Type B pancreatic cell (in vitro differentiated cells): ENCODE results near the gene JAM2. TPM values are rescaled to one million over a fixed set of nuclear protein-coding genes. Genes with fewer than 3 reads are reported as not detected.

Experiments
- DNase-seq: peaks from one replicate; pipeline ENCODE4 v3.0.0; 2021; ENCODE audit warnings: mixed read lengths; ENCODE audit not compliant: unreplicated experiment; ENCODE audit errors: extremely low spot score
- H3K27ac Mint-ChIP-seq: 2 replicates; pipeline ENCODE4 v1.8.0; 2021; ENCODE audit warnings: mild to moderate bottlenecking, mixed read lengths
- H3K27me3 Mint-ChIP-seq: 2 replicates; pipeline ENCODE4 v1.8.0; 2021; ENCODE audit warnings: mixed read lengths
- H3K36me3 Mint-ChIP-seq: 2 replicates; pipeline ENCODE4 v1.8.0; 2021; ENCODE audit warnings: mixed read lengths
- H3K4me1 Mint-ChIP-seq: one replicate; pipeline ENCODE4 v1.8.0; 2021; ENCODE audit warnings: mixed read lengths; ENCODE audit not compliant: unreplicated experiment
- H3K4me3 Mint-ChIP-seq: 2 replicates; pipeline ENCODE4 v1.8.0; 2021; ENCODE audit warnings: mild to moderate bottlenecking, mixed read lengths
- H3K9me3 Mint-ChIP-seq: 2 replicates; pipeline ENCODE4 v1.8.0; 2021; ENCODE audit warnings: mixed read lengths
- CTCF ChIP-seq: fragments of 200-600 bp; sonication (generic); conservative IDR thresholded peaks from 2 replicates; pipeline ENCODE4 v1.5.0; 2021; ENCODE audit warnings: antibody characterized with exemption, mild to moderate bottlenecking
- total RNA-seq: library from RNA; stranded (reverse); gene quantifications from 2 replicates; pipeline ENCODE4 v1.2.1, GENCODE V29; 2021; ENCODE audit warnings: low replicate concordance

Gene JAM2
- total RNA-seq, 1 donor from 2014 or later = 10.0 TPM

DNA sequence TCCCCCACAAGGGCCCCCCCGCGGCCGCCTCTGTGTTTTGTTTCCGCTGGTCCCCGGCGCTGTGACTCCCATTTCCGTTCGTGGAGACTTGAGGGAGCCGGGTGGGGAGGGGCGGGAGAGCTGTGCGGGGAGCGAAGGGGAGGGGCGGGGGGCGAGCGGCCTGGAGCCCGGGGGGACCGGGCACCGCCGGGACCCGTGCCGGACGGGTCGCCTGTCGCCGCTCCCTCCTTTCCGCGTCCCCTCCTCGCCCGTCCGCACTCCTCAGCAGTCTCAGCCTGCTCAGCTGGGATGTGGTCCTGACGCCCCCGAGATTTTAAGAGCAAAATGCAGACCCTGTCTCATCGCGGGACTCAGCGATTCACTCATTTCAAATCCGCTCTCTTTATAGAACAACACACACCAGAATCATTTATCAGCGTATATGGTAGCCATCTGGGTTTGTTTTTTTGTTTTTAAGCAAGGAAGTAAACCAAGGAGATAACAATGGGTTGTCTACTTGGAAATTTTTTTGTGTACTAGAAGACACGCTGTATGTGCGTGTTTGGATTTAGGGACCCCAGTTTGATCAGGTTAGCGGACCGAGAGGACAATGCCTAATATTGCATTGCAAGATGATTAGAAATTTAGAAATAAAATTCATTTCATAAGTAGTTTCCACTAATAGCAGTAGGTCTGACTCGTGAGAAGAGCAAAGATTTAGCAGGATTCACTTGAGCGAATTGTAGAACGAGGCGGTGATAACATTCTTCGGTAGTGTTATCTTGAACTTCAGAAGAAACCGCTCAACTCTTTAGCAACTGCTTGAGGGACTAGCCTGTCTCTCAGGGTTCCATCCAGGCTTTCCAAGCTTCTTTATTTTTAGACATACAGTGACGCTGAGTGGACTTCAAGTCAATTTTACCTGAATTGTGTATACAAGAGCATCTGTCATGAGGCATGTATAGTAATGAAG, 96.9 kb downstream of the JAM2 start:
- no peak for TF ChIP-seq CTCF
- H3K36me3 Mint-ChIP-seq = peaks cover 11% of the 10 kb centered on the region
- no peaks in the 10 kb centered on the region for H3K9me3 Mint-ChIP-seq
- no peak for DNase-seq
- peak overlapping the region; percentile 100 for H3K4me3 Mint-ChIP-seq
- peak overlapping the region; percentile 95 for H3K27ac Mint-ChIP-seq
- peaks cover 27% of the 10 kb centered on the region for H3K4me1 Mint-ChIP-seq
- peaks cover 3% of the 10 kb centered on the region for H3K27me3 Mint-ChIP-seq

GRCh38 chr21:25737421-25737820, 98.4 kb downstream of the JAM2 start:
- peak overlapping the region; percentile 95 for H3K27ac Mint-ChIP-seq
- H3K27me3 Mint-ChIP-seq = peaks cover 3% of the 10 kb centered on the region
- DNase-seq = no peak
- TF ChIP-seq CTCF = no peak
- H3K9me3 Mint-ChIP-seq = no peaks in the 10 kb centered on the region
- peaks cover 17% of the 10 kb centered on the region for H3K36me3 Mint-ChIP-seq
- H3K4me1 Mint-ChIP-seq = peaks cover 27% of the 10 kb centered on the region
- peak overlapping the region; percentile 94 for H3K4me3 Mint-ChIP-seq

DNA sequence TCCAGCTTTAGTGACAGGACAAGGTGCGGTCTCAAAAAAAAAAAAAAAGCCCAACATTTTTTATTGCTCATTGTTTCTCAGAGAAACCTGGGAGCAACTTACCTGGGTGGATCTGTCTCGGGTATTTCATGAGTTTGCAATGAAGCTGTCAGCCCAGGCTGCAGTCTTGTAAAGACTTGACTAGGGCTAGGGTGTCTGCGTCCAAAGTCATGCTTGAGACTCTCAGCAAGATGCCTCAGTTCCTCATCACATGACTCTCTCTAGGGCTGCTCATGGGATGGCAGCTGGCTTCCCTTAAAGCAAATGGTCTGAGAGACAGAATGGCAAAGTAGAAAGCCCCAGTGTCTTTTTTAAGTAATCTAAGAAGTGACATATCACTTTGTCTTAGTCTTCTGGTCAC, 103.8 kb downstream of the JAM2 start:
- no peaks in the 10 kb centered on the region for H3K27me3 Mint-ChIP-seq
- peak overlapping the region; percentile 52 for H3K27ac Mint-ChIP-seq
- no peaks in the 10 kb centered on the region for H3K9me3 Mint-ChIP-seq
- H3K4me3 Mint-ChIP-seq = no peak overlapping the region
- no peak for DNase-seq
- no peak for TF ChIP-seq CTCF
- peaks cover 11% of the 10 kb centered on the region for H3K36me3 Mint-ChIP-seq
- H3K4me1 Mint-ChIP-seq = peaks cover 5% of the 10 kb centered on the region

DNA sequence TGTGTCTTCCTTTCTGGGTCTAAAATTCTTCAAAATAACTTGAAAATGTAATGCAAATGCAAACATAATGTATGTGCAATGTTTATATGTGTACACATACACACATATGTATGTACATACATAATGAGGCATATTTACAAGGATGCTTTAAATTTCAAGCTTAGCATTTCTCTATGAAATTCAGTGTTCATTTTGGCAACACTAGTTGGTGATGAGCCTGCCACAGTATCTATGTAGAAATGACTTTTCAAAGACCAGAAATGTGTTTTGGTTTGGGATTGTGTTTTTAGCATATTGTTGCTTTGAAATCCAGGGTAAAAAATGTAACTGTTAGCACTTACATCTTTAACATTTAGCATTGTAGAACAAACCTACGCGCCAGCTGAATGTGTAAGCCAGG, 105.8 kb downstream of the JAM2 start:
- H3K9me3 Mint-ChIP-seq = no peaks in the 10 kb centered on the region
- no peak overlapping the region for H3K4me3 Mint-ChIP-seq
- no peak overlapping the region for H3K27ac Mint-ChIP-seq
- no peaks in the 10 kb centered on the region for H3K27me3 Mint-ChIP-seq
- H3K4me1 Mint-ChIP-seq = no peaks in the 10 kb centered on the region
- TF ChIP-seq CTCF = no peak
- no peak for DNase-seq
- peaks cover 14% of the 10 kb centered on the region for H3K36me3 Mint-ChIP-seq

DNA sequence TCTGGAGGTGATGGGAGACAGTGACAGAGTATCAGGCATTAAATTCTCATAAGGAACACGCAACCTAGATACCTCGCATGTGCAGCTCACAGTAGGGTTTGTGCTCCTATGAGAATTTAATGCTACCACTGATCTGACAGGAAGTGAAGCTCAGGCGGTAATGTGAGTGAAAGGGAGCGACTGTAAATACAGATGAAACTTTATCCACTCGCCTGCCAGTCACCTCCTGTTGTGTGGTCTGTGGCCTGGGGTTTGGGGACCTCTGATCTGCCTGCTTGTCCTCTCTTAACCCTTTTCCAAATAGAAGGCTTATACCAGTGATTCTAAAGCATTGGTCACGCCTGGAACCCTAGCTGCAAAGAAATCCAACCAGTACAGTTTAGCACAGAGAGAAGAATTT, 111.0 kb downstream of the JAM2 start:
- H3K4me1 Mint-ChIP-seq = peaks cover 4% of the 10 kb centered on the region
- H3K9me3 Mint-ChIP-seq = peaks cover 5% of the 10 kb centered on the region
- H3K4me3 Mint-ChIP-seq = no peak overlapping the region
- DNase-seq = no peak
- no peaks in the 10 kb centered on the region for H3K27me3 Mint-ChIP-seq
- H3K36me3 Mint-ChIP-seq = peaks cover 21% of the 10 kb centered on the region
- no peak overlapping the region for H3K27ac Mint-ChIP-seq
- no peak for TF ChIP-seq CTCF
